Right cardiac atrium (tissue), 5 donors: ENCODE data around the gene DDI1. TPM values are rescaled to one million over a fixed set of nuclear protein-coding genes. Genes with fewer than 3 reads are reported as not detected.

Source experiments
- ATAC-seq, 2 donors: fragments of 200-7000 bp; cut with Tn5 transposase; one replicate each; pipeline versions ENCODE4 v1.8.0 to v1.9.1; 2020; ENCODE audit warnings: moderate library complexity in 2 of 2, mild to moderate bottlenecking in 1 of 2
- DNase-seq, 3 donors: peaks; one replicate each; pipeline ENCODE4 v3.0.0-alpha.2; 2020
- H3K27ac ChIP-seq: one replicate; pipeline ENCODE4 v1.5.1; 2013; ENCODE audit warnings: mild to moderate bottlenecking, low read length, control low read depth, moderate library complexity
- H3K27me3 ChIP-seq: one replicate; pipeline ENCODE4 v1.6.1; 2013; ENCODE audit not compliant: control insufficient read depth, insufficient read depth
- H3K4me1 ChIP-seq: one replicate; pipeline ENCODE4 v1.6.1; 2013; ENCODE audit warnings: low read length; ENCODE audit not compliant: control insufficient read depth, insufficient read depth
- H3K4me3 ChIP-seq: one replicate; pipeline ENCODE4 v1.5.1; 2013; ENCODE audit warnings: low read length, control low read depth
- H3K9me3 ChIP-seq: one replicate; pipeline ENCODE4 v1.6.1; 2013; ENCODE audit warnings: low read length; ENCODE audit not compliant: control insufficient read depth
- WGBS: extraction: QIAGEN DNeasy Blood & Tissue Kit; methylation state at CpG from one replicate; pipeline ENCODE4 v1.1.7; 2013; 5-methylcytosine and 5-hydroxymethylcytosine counted together
- intact Hi-C, 4 donors: fragments of 100-400 bp; cut with DNase I; formaldehyde crosslinking; loops; one replicate each; pipeline versions ENCODE4 v1.11.0 to v1.14.0; 2022 to 2023
- long read RNA-seq, 4 donors: library from polyadenylated mRNA; unstranded; transcript quantifications; one replicate each; pipeline ENCODE4 v2.0.0, GENCODE V29; 2020 to 2021
- polyA plus RNA-seq: library from polyadenylated mRNA; stranded (reverse); fragments of 200-250 nt; gene quantifications from one replicate; pipeline ENCODE4 v1.2.3, GENCODE V29; 2013
- total RNA-seq, 4 donors: library from RNA; stranded (reverse); fragmentation: NEBNext Ultra II Directional; extraction: Animal tissue kit (Norgen Biotek cat#: 25700); gene quantifications; one replicate each; pipeline ENCODE4 v1.2.1, GENCODE V29; 2021
- donor health status: healthy with polysubstance abuse.
- donor health status: DM: no; HTN: yes; CAD: no.
- donor health status: DM: no; HTN: no; CAD: no.
- donor health status: DM: no; HTN: yes; CAD: no; lungs with severe emphysema.
- donor health status: DM: yes; HTN: yes; CAD: no.

The DDI1 gene
- total RNA-seq (not detected), polyA plus RNA-seq (not detected)
- long read RNA-seq, donor 1: 0 reads
- long read RNA-seq, donor 2: 0 reads
- long read RNA-seq, donor 3: 0 reads
- long read RNA-seq, donor 4: 0 reads

DNA sequence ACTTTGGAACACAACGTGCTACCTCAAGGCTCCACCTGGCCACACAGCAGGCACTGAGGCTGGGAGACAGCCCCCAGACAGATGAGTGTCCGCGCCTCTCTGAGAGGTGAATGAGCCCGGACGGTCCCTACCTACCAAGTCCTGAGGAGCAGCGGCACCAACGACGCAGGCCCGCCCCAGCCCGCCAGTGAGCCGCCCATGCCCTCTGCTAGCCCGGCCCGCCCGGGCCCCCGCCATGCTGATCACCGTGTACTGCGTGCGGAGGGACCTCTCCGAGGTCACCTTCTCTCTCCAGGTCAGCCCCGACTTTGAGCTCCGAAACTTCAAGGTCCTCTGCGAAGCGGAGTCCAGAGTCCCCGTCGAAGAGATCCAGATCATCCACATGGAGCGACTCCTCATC, at the start of gene DDI1:
Gene DDI1, plus strand, starts transcription at position 53 of the 400 bp plus-strand sequence. Its CDS starts 183 bp downstream, at position 236.
- 97% methylated on average over 26 of the region's 26 CpGs for WGBS
- intact Hi-C loops: no loop called here
- no peaks in the 10 kb centered on the region for H3K9me3 ChIP-seq
- ATAC-seq: peak in 1 of 2 donors; percentile 27
- DNase-seq: peak in 1 of 3 donors; percentile 60
- H3K27ac ChIP-seq: no peak within 1 kb of the TSS
- no peaks in the 10 kb centered on the region for H3K4me1 ChIP-seq
- no peak within 1 kb of the TSS for H3K4me3 ChIP-seq
- no peaks in the 10 kb centered on the region for H3K27me3 ChIP-seq

DNA sequence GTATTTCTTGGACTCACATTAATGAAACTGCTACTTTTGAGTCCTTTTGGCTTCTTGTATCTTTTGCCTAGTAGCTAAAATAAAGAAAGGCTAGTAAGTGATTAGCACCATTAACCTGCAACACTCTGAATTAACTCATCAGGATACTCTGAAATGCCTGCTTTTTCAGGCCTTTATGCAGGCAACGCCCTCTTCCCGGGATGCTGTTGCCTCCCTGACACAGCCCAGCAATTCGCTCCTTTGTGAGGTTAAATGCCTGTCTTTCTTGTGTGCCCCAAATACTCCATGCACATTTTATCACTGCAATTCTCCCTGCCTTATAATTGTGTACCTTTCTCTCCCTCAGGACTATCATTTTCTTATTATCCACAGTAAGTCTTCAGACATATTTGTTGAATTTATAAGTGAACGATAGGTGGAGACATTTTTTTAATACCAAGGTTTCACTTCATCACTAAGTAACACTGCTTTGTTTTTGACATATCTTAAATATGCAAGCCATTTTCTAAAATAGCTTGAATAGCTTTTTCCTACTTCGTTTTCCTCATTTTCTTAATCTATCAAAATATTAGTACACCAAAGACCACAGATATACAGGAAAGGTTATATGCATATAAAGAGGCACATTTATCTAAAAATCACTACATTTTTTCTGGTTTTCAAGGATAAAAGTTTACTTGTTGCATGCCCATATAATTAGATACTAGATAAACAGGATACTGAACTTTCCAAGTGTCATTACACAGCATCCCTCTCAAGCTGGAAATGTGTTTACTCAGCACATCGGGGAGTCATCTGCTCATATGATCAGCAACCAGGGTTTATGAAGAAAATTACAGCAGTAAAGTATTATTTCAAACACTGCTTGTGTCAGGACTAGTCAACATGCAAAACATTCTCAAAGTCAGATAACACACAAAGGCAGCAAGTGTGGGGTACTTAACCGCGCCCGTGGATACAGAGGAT, 48.5 kb upstream of the DDI1 start:
- H3K4me3 ChIP-seq: no peak overlapping the region
- no peaks in the 10 kb centered on the region for H3K4me1 ChIP-seq
- DNase-seq (no peak), ATAC-seq (no peak)
- 84% methylated on average over 9 of the region's 9 CpGs for whole genome bisulfite sequencing
- intact Hi-C loops: no loop called here
- no peaks in the 10 kb centered on the region for H3K27me3 ChIP-seq
- H3K9me3 ChIP-seq: no peaks in the 10 kb centered on the region
- H3K27ac ChIP-seq: no peak overlapping the region

DNA sequence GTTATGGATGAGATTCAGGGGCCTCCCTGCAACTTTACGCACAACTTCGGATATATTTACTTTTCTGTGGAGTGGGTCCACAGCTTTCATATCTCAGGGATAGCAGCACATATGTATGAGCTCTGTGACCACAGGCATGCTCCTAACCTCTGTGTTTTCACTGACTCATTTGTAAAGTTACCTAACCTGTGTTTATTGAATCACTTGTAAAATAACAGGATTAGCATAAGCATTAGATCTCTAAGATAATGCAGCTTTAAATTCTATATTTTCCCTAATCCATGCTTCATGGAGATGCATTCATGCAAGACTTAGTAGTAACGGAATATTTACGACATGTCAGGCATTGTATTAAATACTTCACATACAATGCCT, 47.9 kb upstream of the DDI1 start:
- Histone ChIP-seq H3K4me1 (no peaks in the 10 kb centered on the region), H3K9me3 (no peaks in the 10 kb centered on the region), H3K27ac (no peak overlapping the region), H3K4me3 (no peak overlapping the region), H3K27me3 (no peaks in the 10 kb centered on the region)
- no peak for ATAC-seq
- intact Hi-C loops: no loop called here
- no peak for DNase-seq
- WGBS: 82% methylated on average over 4 of the region's 4 CpGs

DNA sequence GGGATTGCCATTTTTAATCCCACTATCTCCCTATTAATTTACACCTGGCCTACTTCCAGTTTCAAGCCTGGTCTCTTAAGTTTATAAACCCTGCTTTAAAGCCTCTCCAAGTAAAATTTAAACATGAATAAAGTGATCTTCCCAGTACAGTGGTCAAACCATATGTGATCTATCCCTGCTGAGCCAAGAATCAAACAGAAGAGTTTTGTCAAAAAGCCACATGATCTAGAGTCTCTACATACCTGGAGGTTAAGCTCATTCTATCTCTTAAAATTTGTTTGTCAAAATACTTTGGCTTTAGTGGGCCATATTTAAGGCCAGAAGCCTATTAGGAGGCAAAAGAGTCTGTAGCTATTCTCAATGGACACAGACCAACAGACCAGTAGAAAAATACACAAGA, 42.9 kb upstream of the DDI1 start:
- no peaks in the 10 kb centered on the region for H3K9me3 ChIP-seq
- no peak overlapping the region for H3K27ac ChIP-seq
- intact Hi-C loops: no loop called here
- no peaks in the 10 kb centered on the region for H3K4me1 ChIP-seq
- no peaks in the 10 kb centered on the region for H3K27me3 ChIP-seq
- DNase-seq (no peak), ATAC-seq (no peak)
- H3K4me3 ChIP-seq: no peak overlapping the region

DNA sequence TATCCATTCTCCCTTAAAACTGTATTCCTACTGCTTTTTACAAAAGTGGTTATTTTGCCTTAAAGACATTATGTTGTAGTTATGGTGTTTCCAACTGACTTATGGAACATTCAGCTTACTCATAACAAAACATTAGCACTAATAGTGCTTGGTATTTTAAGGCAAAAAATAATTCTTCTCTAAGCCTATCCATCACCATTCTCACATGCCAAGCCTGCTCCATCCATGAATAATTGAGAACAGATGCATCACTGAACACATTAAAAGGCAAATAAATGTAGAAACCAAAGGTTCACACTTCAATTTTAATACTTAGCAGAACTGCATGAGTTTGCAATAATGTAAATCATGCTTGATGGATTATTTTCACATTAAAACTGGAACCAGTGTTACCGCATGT, 42.3 kb upstream of the DDI1 start:
- ATAC-seq (no peak), DNase-seq (no peak)
- H3K27me3 ChIP-seq: no peaks in the 10 kb centered on the region
- 98% methylated on average over 1 of the region's 1 CpG for WGBS
- H3K4me3 ChIP-seq: no peak overlapping the region
- H3K9me3 ChIP-seq: no peaks in the 10 kb centered on the region
- intact Hi-C loops: no loop called here
- no peak overlapping the region for H3K27ac ChIP-seq
- H3K4me1 ChIP-seq: no peaks in the 10 kb centered on the region

DNA sequence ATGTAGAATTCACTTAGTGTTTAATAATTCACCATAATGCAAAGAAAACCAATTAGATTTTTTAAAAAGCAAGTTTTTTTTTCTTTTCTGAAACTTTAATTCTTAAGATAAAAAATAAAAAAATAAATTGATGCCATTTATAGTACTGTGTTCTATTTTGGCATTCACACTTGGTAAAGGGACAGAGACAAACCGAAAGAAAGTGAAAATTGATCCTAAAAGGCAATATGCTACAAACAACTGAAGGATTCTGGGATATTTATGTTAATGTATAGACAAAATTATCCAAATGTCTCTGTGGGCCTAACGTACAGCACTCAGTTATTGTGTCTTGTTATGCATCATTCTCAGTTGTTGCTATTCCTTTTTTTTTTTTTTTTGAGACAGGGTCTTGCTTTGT, 41.9 kb upstream of the DDI1 start:
- Histone ChIP-seq H3K27ac (no peak overlapping the region), H3K27me3 (no peaks in the 10 kb centered on the region), H3K4me3 (no peak overlapping the region), H3K4me1 (no peaks in the 10 kb centered on the region), H3K9me3 (no peaks in the 10 kb centered on the region)
- WGBS: 82% methylated on average over 2 of the region's 2 CpGs
- ATAC-seq: no peak
- intact Hi-C loops: no loop called here
- no peak for DNase-seq

GRCh38 chr11:103995896-103996295, 40.5 kb upstream of the DDI1 start:
- 95% methylated on average over 4 of the region's 4 CpGs for WGBS
- no peak for ATAC-seq
- H3K27me3 ChIP-seq: no peaks in the 10 kb centered on the region
- DNase-seq: no peak
- no peaks in the 10 kb centered on the region for H3K4me1 ChIP-seq
- no peak overlapping the region for H3K27ac ChIP-seq
- H3K4me3 ChIP-seq: no peak overlapping the region
- intact Hi-C loops: no loop called here
- no peaks in the 10 kb centered on the region for H3K9me3 ChIP-seq

- Histone ChIP-seq H3K4me1 (no peaks in the 10 kb centered on the region), H3K4me3 (no peak overlapping the region), H3K9me3 (no peaks in the 10 kb centered on the region), H3K27me3 (no peaks in the 10 kb centered on the region), H3K27ac (no peak overlapping the region)
- DNase-seq: no peak
- 93% methylated on average over 1 of the region's 1 CpG for WGBS
- ATAC-seq: no peak
- intact Hi-C loops: no loop called here
These were observed 39.4 kb upstream of the DDI1 start for GRCh38 chr11:103997082-103997481.

DNA sequence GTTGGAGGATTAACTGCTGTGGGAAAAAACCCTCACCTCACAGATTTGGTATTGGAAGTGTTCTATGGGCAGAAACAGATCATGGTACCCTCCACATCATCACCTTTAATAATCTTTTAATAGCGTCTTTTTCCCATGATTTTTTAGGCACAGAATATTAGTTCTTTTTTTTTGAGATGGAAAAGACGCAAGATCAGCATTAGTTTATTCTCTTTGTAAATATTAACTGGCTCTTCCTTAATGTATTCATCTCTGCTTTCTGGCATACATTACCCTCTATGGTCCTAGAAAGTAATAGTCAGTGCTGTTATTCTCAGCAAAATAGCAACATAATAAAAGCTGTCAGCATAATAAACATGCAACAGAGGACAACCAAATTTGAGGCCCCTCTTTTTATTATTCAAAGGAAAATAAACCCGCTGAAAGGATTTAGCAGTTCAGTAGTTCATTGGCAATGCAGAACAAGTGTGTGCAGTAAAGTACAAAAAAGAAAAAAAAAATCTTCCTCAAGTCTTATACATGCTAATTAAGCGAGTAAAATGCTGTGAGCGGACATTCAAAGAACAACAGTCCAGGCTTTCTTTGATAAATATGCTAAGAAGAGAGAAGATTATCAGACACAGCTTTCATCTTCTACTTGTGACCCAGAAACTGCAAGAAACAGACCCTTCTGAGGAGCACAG, 37.5 kb upstream of the DDI1 start:
- WGBS: 96% methylated on average over 5 of the region's 5 CpGs
- intact Hi-C loops: no loop called here
- Histone ChIP-seq H3K27me3 (no peaks in the 10 kb centered on the region), H3K4me1 (no peaks in the 10 kb centered on the region), H3K27ac (no peak overlapping the region), H3K9me3 (no peaks in the 10 kb centered on the region), H3K4me3 (no peak overlapping the region)
- ATAC-seq (no peak), DNase-seq (no peak)

DNA sequence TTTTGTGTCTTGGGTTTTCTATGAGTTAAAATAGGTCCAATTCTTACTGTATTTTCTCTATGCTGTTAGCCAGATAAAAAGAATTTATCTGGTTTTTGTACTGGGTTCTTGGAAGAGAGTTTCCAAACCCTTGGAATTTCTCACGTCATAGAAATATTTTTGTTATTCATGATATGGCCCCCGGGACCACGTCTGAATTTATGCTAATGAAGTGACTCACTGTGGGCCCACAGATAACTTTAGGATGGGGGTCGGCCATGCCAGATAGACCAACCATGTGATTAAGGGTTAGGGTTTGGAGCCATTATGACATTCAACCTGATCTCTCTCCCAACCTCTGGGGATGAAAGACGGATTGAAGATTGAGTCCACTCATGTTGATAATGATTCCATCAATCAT, 35.6 kb upstream of the DDI1 start:
- Histone ChIP-seq H3K4me3 (no peak overlapping the region), H3K27me3 (no peaks in the 10 kb centered on the region), H3K9me3 (no peaks in the 10 kb centered on the region), H3K27ac (no peak overlapping the region), H3K4me1 (no peaks in the 10 kb centered on the region)
- 52% methylated on average over 5 of the region's 5 CpGs for WGBS
- DNase-seq (peak in 2 of 3 donors; percentile 40 to 41), ATAC-seq (peak; percentile 60 to 70)
- intact Hi-C loops: no loop called here

DNA sequence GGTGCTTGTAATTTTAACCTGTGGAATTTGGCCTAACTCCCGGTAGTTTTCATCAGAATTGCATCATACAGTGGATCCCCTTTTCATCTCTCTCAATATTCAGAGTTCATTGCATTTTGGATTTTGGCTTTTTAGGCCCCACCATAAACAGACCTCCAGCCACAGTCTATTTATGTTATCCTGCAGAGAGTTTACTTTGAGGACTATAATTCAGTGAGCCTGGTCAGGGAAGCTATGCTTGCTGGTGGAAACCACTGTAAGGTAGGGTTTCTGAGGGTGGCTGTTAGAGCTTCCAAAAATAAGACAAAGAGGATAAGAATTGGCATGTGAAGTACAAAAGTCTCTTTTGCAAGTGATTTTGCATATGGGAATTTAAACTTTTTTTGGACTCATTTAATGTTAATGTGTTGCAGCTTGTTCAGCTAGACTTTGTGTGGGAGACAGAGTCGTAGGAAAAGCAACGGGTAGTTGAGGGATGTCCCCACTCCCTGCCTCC, 34.8 kb upstream of the DDI1 start:
- no peaks in the 10 kb centered on the region for H3K9me3 ChIP-seq
- no peaks in the 10 kb centered on the region for H3K27me3 ChIP-seq
- H3K4me1 ChIP-seq: no peaks in the 10 kb centered on the region
- whole genome bisulfite sequencing: 75% methylated on average over 3 of the region's 3 CpGs
- no peak for DNase-seq
- no peak overlapping the region for H3K4me3 ChIP-seq
- ATAC-seq: peak in 1 of 2 donors; percentile 36
- no peak overlapping the region for H3K27ac ChIP-seq
- intact Hi-C loops: no loop called here
